AG10803 (cell line): ENCODE data around the gene PRODH.
"Not testable (repeated sequence)": the region's sequence is repeated elsewhere in the genome, so short reads cannot be mapped to it uniquely, and the experiment has no call there.

ENCODE experiments used
- DNase-seq: peaks from one replicate; pipeline ENCODE4 v3.0.0; 2010; ENCODE audit warnings: low read depth
- H3K4me3 ChIP-seq: 2 replicates; pipeline ENCODE4 v1.5.1; 2011; ENCODE audit warnings: mild to moderate bottlenecking, low read length, control low read depth
- CTCF ChIP-seq: conservative IDR thresholded peaks from 2 replicates; pipeline ENCODE4 v1.5.1; 2011; ENCODE audit warnings: mild to moderate bottlenecking, low read length, control low read depth, inconsistent platforms

The PRODH gene

GRCh38 chr22:18971321-18971751 lies 35.2 kb upstream of the PRODH start:
- H3K4me3 ChIP-seq: no peak overlapping the region
- no peak for DNase-seq
- TF ChIP-seq CTCF: no peak

GRCh38 chr22:18970948-18971315 lies 34.8 kb upstream of the PRODH start:
- no peak overlapping the region for H3K4me3 ChIP-seq
- no peak for TF ChIP-seq CTCF
- no peak for DNase-seq

- no peak for TF ChIP-seq CTCF
- no peak for DNase-seq
- H3K4me3 ChIP-seq: peak overlapping the region; percentile 20; the same call in 1 of the 2 replicates
Measured at GRCh38 chr22:18970176-18970947, 34.3 kb upstream of the PRODH start.

GRCh38 chr22:18969158-18969942 lies 33.3 kb upstream of the PRODH start:
- H3K4me3 ChIP-seq, DNase-seq: not testable (repeated sequence)

GRCh38 chr22:18968011-18968749 lies 32.1 kb upstream of the PRODH start:
- DNase-seq: peak; percentile 5
- no peak for TF ChIP-seq CTCF
- no peak overlapping the region for H3K4me3 ChIP-seq

GRCh38 chr22:18967391-18968010 lies 31.4 kb upstream of the PRODH start:
- DNase-seq: peak; percentile 36
- H3K4me3 ChIP-seq: not testable (repeated sequence)

- no peak overlapping the region for H3K4me3 ChIP-seq
- TF ChIP-seq CTCF: no peak
- DNase-seq: no peak
Measured at GRCh38 chr22:18966748-18967147, 30.7 kb upstream of the PRODH start.
